Amniotic stem cell (primary cell): Measurements from ENCODE around the gene CUL4B.
"Not testable (repeated sequence)": the region's sequence is repeated elsewhere in the genome, so short reads cannot be mapped to it uniquely, and the experiment has no call there.

Source experiments
- DNase-seq: peaks from one replicate; lab custom pipeline; 2025; lab: John Stamatoyannopoulos, UW

Gene CUL4B

DNA sequence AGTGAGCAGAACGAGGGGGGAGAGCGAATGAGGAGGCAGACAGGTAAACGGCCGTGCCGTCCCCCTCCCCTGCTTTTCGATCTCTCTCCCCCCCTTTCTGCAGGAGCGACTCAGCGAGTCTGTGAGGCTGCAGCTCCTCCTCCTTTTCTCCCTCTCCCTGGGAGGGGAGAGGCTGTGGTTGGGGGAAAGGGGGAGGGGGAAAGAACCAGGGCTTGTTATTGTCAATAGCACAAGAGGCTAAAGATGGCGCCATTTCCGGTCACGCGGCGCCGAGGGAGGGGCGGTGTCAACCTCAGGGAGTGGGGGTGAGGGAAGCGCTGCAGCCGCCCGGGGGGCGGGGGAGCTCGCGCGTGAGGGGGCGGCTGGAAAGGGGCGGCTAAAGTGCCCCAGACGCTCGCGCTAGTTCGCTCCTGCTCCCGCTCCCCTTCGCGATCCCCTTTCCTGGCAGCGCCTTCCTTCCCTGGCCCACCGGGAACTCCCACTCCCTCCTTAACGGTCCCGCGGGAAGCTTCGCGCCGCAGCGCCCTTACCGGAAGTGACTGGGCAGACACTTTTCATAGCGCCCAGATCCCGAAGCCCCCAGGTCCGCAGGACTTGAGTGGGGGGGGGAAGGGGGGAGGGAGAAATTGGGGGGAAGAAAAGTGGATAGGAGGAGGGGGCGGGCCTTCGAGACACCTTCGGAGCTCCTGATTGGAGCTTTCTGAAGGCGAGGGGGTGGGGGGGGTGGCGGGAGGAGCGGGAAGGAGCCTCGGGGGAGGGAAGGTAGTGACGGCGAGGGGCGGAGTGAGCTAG is at the start of gene CUL4B:
Gene CUL4B (minus strand): TSS at position 121 of the 792 bp plus-strand sequence. CDS start 324 bp downstream, outside the sequence.
- peak; percentile 61 for DNase-seq

- DNase-seq, result no peak
These were observed 43.6 kb upstream of the CUL4B start for GRCh38 chrX:120604361-120604782.

- peak; percentile 81 for DNase-seq
These were observed 43.1 kb upstream of the CUL4B start, which contains the start of gene MCTS1 for GRCh38 chrX:120603707-120604360. MCTS1 (plus strand) TSS chrX:120604101; CDS start chrX:120604237, 136 bp downstream.

DNA sequence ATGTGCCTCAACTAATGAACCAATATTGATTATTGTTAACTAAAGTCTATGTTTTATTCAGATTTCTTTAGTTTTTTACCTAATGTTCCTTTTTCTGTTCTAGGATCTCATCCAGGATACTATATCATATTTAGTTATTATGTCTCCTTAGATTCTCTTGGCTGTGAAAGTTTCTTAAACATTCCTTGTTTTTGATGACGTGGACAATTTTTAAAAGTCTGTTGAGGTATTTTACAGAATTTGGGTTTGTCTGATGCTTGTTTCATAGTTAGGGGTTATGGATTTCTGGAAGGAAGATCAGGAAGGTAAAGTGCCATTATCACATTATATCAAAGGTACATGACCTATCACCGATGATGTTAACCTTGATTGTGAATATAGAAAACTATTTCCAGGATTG is 24.9 kb upstream of the CUL4B start:
- DNase-seq, result no peak

DNA sequence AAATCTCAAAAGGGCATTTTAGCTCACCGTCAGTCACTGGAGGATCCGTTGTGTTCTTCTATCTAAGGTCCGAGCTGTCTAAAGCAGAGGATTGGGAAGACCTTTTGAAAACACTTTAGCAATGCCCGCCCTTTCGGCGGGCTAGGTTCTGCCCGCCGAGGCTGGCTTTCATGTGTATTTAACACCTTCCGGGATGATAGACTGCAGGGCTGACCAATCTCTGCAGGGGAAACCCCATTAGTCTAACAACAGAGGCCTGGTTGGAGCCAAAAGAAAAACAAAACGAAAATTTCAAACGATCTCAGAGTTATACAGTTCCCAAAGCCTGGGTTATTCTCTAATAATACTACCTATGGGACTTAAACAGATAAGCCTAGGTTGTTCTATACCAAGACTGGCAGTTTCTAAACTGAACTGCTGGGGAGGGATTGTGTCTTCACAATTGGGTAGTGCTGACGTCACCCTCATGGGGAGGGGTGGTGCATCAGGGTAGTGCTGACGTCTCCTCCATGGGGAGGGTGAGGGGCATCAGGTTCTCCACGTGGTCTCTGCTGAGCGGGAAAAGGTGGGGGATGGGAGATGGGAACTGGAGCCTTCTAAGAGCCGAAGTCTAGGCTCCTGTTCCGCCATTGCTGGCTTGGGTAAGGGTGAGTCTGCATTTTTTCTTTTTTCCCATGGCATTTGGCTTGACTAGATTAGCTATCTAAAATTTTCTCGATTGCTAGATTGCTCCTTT is 14.8 kb upstream of the CUL4B start:
- no peak for DNase-seq

DNA sequence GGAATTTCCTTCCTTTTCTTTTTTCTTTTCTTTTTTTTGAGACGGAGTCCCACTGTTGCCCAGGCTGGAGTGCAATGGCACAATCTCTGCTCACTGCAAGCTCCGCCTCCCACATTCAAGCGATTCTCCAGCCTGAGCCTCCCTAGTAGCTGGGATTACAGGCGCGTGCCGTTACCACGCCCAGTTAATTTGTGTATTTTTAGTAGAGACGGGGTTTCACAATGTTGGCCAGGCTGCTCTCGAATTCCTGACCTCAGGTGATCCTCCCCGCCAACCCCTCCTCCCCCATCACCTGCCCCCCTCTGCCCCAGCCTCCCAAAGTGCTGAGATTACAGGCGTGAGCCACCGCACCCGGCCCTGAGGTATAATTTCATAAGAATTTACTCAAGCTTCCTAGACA is 13.0 kb upstream of the CUL4B start:
- DNase-seq, result not testable (repeated sequence)

- no peak for DNase-seq
These were observed 9.3 kb upstream of the CUL4B start for GRCh38 chrX:120570011-120570600.

DNA sequence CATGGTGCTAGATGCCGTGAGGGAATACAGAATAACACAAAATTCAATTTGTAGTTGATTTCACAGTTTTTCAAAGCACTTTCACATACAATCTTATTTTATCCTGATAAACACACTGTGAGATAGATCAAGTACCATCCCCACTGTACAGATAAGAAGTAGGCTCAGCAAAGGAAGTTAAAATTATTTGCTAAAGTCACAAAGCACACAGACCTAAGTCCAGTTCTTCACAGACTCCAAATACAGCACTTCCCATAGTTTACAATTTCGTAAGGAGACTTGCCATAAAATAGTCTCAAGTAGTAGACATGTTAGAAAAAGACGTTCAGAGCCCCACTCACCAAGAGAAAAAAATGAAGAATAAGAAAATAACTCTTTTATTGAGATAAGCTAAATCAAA is 7.8 kb upstream of the CUL4B start:
- no peak for DNase-seq

- no peak for DNase-seq
These were observed 7.3 kb upstream of the CUL4B start for GRCh38 chrX:120568035-120568434.

DNA sequence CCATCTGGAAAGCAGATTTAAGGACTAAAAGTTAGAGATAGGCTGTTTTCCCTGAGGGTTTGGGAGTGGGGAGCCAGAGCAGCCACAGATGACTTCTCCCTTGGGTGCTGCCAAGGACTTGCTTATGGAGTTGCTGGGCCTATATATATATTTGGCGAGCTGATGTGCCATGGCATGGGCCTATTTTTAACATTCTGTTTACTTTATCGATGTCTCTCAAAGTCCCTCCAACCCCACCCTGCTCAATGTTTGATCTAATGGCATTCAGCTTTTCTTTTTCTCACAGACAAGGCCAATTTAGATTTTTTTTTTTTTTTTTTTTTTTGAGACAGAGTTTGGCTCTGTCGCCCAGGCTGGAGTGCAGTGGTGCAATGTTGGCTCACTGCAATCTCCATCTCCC is 6.1 kb upstream of the CUL4B start:
- DNase-seq, result no peak

GRCh38 chrX:120564925-120565324 is 4.2 kb upstream of the CUL4B start:
- DNase-seq, result no peak

GRCh38 chrX:120562569-120562926 is 1.8 kb upstream of the CUL4B start:
- DNase-seq, result no peak

DNA sequence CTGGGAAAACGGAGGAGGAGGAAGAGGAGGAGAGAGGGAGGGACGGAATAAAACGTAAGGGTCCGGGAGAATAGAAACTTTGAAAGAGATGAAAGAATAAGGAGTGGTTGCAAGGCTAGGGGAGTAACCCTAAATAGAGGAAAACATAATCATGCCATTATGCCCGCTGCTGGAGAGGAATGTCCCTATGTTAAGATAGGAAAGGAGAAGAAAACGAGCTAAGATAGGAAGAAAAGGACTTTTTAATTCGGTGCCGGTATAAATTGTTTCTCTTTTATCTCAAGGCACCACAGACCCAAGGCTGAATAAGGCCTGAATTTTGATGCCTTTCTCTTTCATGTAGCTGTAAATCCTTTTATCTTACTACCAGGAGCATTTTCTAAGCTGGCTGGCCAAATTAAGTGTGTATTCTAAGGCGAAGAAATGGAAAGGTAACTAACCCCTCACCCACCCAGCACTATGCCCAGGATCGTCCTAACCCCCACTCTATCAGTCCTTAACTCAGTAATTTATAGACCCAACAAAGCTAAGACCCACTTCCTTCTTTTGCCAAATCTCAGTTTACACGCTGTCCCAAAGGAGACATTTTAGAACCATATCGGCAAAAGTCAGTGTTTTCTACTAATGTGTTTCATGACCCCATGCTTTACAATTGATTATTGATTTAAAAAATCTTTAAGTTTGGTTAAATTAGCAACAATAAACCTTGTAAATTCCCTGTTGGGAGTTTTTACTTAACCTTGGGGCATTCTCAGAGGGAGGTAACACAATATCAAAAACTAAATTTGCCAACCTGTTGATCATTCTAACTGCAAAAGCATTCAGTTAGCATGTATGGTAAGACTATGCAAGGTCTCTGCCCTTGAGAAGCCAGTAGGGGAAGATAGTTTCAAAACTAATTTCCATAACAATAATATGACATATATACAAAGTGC is 1.1 kb upstream of the CUL4B start:
- DNase-seq, result no peak

- peak; percentile 40 for DNase-seq
These were observed 339 bp downstream of the CUL4B start for GRCh38 chrX:120560405-120560841.

DNA sequence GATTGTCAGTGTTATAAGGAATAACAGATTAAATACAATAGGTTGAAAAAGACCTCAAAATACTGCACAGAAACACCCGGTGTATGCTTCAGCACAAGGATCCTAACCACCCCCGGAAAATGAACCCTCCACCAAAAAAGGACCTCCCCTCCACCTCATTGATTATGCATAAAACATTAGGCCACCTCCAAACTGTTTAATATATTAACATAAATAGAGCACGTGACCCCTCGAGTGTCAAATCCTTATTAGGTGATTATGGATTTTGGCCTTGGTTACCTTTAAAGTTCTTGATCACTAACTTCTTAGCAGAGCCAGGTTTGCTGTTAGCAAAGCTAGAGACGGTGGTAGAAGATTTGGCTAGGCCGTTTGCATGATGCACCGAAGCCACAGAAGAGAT is 958 bp downstream of the CUL4B start:
- DNase-seq, result no peak

- DNase-seq, result no peak
These were observed 4.5 kb downstream of the CUL4B start for GRCh38 chrX:120556251-120556650.

DNA sequence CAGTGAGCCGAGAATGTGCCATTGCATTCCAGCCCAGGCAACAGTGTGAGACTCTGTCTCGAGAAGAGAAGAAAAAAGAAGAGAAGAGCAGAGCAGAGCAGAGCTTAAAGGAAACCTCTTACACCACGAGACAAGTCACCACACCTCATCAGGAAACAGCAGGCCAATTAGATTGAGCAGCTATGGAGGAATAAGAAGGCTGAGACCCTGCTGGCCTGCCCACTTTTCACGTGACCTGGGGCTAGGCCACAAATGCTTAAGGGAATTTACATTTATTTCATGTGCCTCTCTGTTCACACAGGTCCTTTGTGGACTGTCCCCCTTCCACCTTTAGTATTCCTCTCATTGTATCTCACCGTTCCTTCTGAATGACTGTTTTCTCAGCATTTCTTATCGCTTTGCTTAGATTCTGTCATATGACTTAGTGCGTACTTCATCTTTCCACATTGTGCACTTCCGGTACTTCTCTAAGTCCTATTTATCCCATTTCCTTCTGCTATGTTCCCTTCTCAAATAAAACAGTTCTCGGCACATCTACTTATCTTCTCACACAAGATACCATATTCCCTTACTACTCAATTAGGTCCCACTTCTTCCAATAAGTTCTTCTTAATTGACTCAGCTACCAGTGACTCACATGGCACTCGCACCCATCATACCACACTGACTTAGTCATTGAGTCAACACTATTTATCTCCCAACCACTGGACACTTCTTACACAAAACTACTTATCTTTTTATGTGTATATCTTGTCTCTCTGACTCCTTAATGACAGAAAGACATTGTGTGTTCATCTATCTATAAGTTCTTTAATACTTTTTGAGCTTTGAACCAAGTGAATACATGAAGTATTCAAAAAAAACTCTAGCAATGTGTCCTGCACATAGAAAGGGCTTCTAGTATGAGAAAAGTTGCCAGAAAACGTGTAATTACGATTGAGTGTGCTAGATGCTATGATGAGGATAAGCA is 11.0 kb downstream of the CUL4B start:
- peak; percentile 28 for DNase-seq

GRCh38 chrX:120536061-120536460 is 24.7 kb downstream of the CUL4B start:
- no peak for DNase-seq

- no peak for DNase-seq
These were observed 26.2 kb downstream of the CUL4B start for GRCh38 chrX:120534413-120535205.
